Endothelial cell of umbilical vein (primary cell): ENCODE measurements around the gene TRAPPC2L. TPM values are rescaled to one million over a fixed set of nuclear protein-coding genes. Genes with fewer than 3 reads are reported as not detected.

Source experiments
- BruUV-seq: library from RNA; stranded (reverse); fragments of 400-500 nt; replicated peaks from 2 replicates; lab custom pipeline; 2021; lab: Mats Ljungman, UMichigan
- CTCF ChIA-PET: fragments of 300-600, 350-600 bp; sonication (Branson Sonifier 250); formaldehyde crosslinking; loops from one replicate; lab custom pipeline; 2021; ENCODE audit warnings: antibody characterized with exemption, inconsistent platforms; lab: Charles Lee
- POLR2A ChIA-PET: fragments of 300-600, 350-600 bp; sonication (Branson Sonifier 250); formaldehyde crosslinking; loops from one replicate; lab custom pipeline; 2021; ENCODE audit warnings: antibody characterized with exemption, inconsistent platforms; lab: Charles Lee
- DNase-seq: peaks from one replicate; pipeline ENCODE4 v3.0.0-alpha.2; 2011; ENCODE audit warnings: low read depth, low spot score
- FAIRE-seq: peaks from 2 replicates; lab custom pipeline; 2011; peaks lifted over from hg19 to GRCh38; lab: Jason Lieb, UNC
- H2AFZ ChIP-seq: 2 replicates; pipeline ENCODE4 v1.6.0; 2012; ENCODE audit warnings: low read depth, low read length, control low read depth, inconsistent platforms
- H3K27ac ChIP-seq: 2 replicates; pipeline ENCODE4 v1.5.1; 2011; ENCODE audit warnings: low read depth, mild to moderate bottlenecking, control low read depth, low read length, moderate library complexity; ENCODE audit not compliant: insufficient read depth
- H3K27me3 ChIP-seq, 2 experiments: 2 replicates each; pipeline versions ENCODE4 v1.6.0 to v1.6.1; 2011; ENCODE audit warnings: low read length in 2 of 2, mixed read lengths in 1 of 2; ENCODE audit not compliant: control insufficient read depth in 2 of 2, insufficient read depth in 2 of 2
- H3K36me3 ChIP-seq, 2 experiments: 2 replicates in 1 of 2; 3 replicates in 1 of 2; pipeline ENCODE4 v1.5.1; 2011; ENCODE audit warnings: low read length in 2 of 2, mild to moderate bottlenecking in 1 of 2, moderate library complexity in 1 of 2; ENCODE audit not compliant: control insufficient read depth in 2 of 2, insufficient read depth in 2 of 2; ENCODE audit errors: extremely low read depth in 1 of 2
- H3K4me1 ChIP-seq: 3 replicates; pipeline ENCODE4 v1.5.1; 2011; ENCODE audit warnings: mild to moderate bottlenecking, low read length; ENCODE audit not compliant: control insufficient read depth, insufficient read depth; ENCODE audit errors: extremely low read depth
- H3K4me2 ChIP-seq: 2 replicates; pipeline ENCODE4 v1.6.1; 2011; ENCODE audit warnings: low read length, control low read depth, mixed read lengths; ENCODE audit not compliant: insufficient read depth
- H3K4me3 ChIP-seq, 3 experiments: fragments of 200-600 bp in 1 of 3; sonication (generic), shearing (Covaris generic) in 1 of 3; replicated peaks in 1 of 3; 2 replicates each; pipeline ENCODE4 v1.5.1; 2011 to 2016; ENCODE audit warnings: control low read depth in 3 of 3, low read length in 3 of 3, mild to moderate bottlenecking in 2 of 3, inconsistent platforms in 1 of 3, low read depth in 1 of 3, moderate library complexity in 1 of 3; ENCODE audit not compliant: insufficient read depth in 1 of 3
- H3K79me2 ChIP-seq: 2 replicates; pipeline ENCODE4 v1.6.0; 2012; ENCODE audit warnings: low read length, inconsistent platforms; ENCODE audit not compliant: control insufficient read depth, insufficient read depth
- H3K9ac ChIP-seq: replicated peaks from 2 replicates; pipeline ENCODE3; 2011; ENCODE audit warnings: low read length, control low read depth; ENCODE audit not compliant: insufficient read depth; ENCODE audit errors: extremely low read depth
- H3K9me1 ChIP-seq: replicated peaks from 3 replicates; pipeline ENCODE4 v1.6.0; 2011; ENCODE audit warnings: mild to moderate bottlenecking, low read length; ENCODE audit not compliant: control insufficient read depth, insufficient read depth; ENCODE audit errors: extremely low read depth
- H3K9me3 ChIP-seq: replicated peaks from 2 replicates; pipeline ENCODE4 v1.5.1; 2012; ENCODE audit warnings: low read length, inconsistent platforms; ENCODE audit not compliant: control insufficient read depth, insufficient read depth
- H4K20me1 ChIP-seq: replicated peaks from 2 replicates; pipeline ENCODE3; 2011; ENCODE audit warnings: mild to moderate bottlenecking, low read length; ENCODE audit not compliant: control insufficient read depth, insufficient read depth; ENCODE audit errors: extremely low read depth
- EZH2 ChIP-seq: IDR thresholded peaks from 2 replicates; pipeline ENCODE4 v1.6.1; 2012; ENCODE audit warnings: borderline replicate concordance, low read depth, mild to moderate bottlenecking, moderate library complexity, low read length, inconsistent platforms; ENCODE audit not compliant: severe bottlenecking
- GATA2 ChIP-seq: IDR thresholded peaks from 2 replicates; pipeline ENCODE4 v1.7.0; 2011; ENCODE audit warnings: low read depth, mild to moderate bottlenecking, moderate library complexity, mixed read lengths, low read length; ENCODE audit not compliant: insufficient read length, insufficient read depth
- JUN ChIP-seq: IDR thresholded peaks from 2 replicates; pipeline ENCODE4 v1.6.1; 2011; ENCODE audit warnings: borderline replicate concordance, low read depth; ENCODE audit not compliant: insufficient read length, insufficient read depth
- MAX ChIP-seq: IDR thresholded peaks from 2 replicates; pipeline ENCODE4 v1.6.1; 2011; ENCODE audit not compliant: insufficient read depth, insufficient read length
- POLR2A ChIP-seq: IDR thresholded peaks from 2 replicates; pipeline ENCODE4 v1.6.1; 2012; ENCODE audit warnings: low read depth, mild to moderate bottlenecking, control low read depth, low read length
- dilution Hi-C: fragments of 300-500 bp; cut with MboI; formaldehyde crosslinking; loops from one replicate; pipeline ENCODE4 v1.15.0; 2019; ENCODE audit warnings: low sequenced_read_pairs; ENCODE audit not compliant: extremely low pct_ligation_motif_present
- intact Hi-C: fragments of 100-400 bp; cut with micrococcal nuclease; formaldehyde crosslinking; loops from one replicate; pipeline ENCODE4 v1.10.0; 2022
- polyA plus RNA-seq, 4 experiments: library from polyadenylated mRNA; depleted of rRNA in 3 of 4; stranded (reverse) in 3 of 4; unstranded in 1 of 4; fragments of >200 nt; gene quantifications; 2 replicates each; pipeline versions ENCODE4 v1.2.1 to v1.2.3, GENCODE V29; 2011 to 2012; ENCODE audit warnings: missing spikeins in 1 of 4
- total RNA-seq: library from RNA; stranded (reverse); gene quantifications from 2 replicates; pipeline ENCODE4 v1.2.3, GENCODE V29; 2021
- TF ChIP-seq, protein P1 (sequence below), 2 donors: IDR thresholded peaks; 1 replicate in 1 of 2; 2 replicates in 1 of 2; pipeline ENCODE4 v1.5.1; 2011; ENCODE audit warnings: low read length in 2 of 2, mild to moderate bottlenecking in 2 of 2, moderate library complexity in 2 of 2, control low read depth in 1 of 2, inconsistent platforms in 1 of 2, low read depth in 1 of 2; ENCODE audit not compliant: insufficient read depth in 1 of 2; ENCODE audit errors: extremely low read depth in 1 of 2

Gene TRAPPC2L
- total and polyA plus RNA-seq, 2 donors (not counting 3 experiments of a cell fraction or from before 2014, with no cell fraction given), result 61.9 to 131 TPM

DNA sequence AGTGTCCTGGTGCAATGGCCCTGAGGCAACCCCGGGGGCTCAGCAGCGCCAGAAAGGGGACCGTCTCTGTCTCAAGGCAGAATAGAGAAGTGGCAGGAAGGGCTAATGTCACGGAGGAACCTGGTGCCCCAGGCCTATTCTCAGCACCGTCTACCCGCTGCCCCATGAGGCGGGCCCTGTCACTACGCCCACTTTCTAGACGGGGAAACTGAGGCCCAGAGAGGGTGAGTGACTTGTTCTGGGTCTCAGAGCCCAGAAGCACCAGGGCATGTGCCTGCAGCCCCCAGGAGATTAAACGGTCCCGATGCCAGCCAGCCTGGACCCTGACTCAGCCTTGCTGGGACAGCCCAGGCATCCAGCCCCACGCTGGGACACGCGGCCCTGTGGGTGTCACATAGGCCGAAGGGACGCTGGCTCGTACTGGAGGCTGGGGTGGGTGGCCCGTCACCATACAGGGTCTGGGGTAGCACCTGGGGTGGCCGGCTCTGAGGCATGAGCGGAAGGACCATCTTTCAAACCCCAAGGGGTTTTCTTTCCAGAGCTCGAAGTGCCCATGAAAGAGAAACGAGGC, 49.7 kb downstream of the TRAPPC2L start:
- Histone ChIP-seq H3K4me3 (no peak overlapping the region), H4K20me1 (no peaks in the 10 kb centered on the region), H3K9me3 (no peaks in the 10 kb centered on the region), H3K9me1 (no peaks in the 10 kb centered on the region), H3K79me2 (no peaks in the 10 kb centered on the region), H3K27ac (no peak overlapping the region), H3K4me1 (no peaks in the 10 kb centered on the region), H3K27me3 (no peaks in the 10 kb centered on the region), H3K4me2 (no peak overlapping the region), H3K36me3 (no peaks in the 10 kb centered on the region), H3K9ac (no peak overlapping the region), H2AFZ (no peak overlapping the region)
- dilution Hi-C loops (no loop called here), intact Hi-C loops (no loop called here)
- DNase-seq (no peak), FAIRE-seq (no peak)
- ChIA-PET POLR2A (no interaction called here), CTCF (interaction anchor here (1.3 kb wide), 1 partner anchor 19 kb away, joined by 3 read pairs; no protein-coding TSS in a partner anchor)
- BruUV-seq, result no TSS peak
- TF ChIP-seq EZH2 (no peak), GATA2 (no peak), POLR2A (no peak), JUN (no peak), MAX (no peak)
- TF ChIP-seq, protein P1, sequence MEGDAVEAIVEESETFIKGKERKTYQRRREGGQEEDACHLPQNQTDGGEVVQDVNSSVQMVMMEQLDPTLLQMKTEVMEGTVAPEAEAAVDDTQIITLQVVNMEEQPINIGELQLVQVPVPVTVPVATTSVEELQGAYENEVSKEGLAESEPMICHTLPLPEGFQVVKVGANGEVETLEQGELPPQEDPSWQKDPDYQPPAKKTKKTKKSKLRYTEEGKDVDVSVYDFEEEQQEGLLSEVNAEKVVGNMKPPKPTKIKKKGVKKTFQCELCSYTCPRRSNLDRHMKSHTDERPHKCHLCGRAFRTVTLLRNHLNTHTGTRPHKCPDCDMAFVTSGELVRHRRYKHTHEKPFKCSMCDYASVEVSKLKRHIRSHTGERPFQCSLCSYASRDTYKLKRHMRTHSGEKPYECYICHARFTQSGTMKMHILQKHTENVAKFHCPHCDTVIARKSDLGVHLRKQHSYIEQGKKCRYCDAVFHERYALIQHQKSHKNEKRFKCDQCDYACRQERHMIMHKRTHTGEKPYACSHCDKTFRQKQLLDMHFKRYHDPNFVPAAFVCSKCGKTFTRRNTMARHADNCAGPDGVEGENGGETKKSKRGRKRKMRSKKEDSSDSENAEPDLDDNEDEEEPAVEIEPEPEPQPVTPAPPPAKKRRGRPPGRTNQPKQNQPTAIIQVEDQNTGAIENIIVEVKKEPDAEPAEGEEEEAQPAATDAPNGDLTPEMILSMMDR (IDR thresholded peaks at IDR 0.05; ENCODE audit: extremely low read depth in 1 of 2, insufficient read depth in 1 of 2, low read depth in 1 of 2, low read length in 2 of 2), result no peak
